Uterus (tissue), 2 donors: ENCODE data around the gene VKORC1.

Experiments
- CTCF ChIP-seq, 4 experiments: fragments of 200-600 bp in 2 of 4; fragments of 450-650 bp in 2 of 4; sonication (generic) in 2 of 4; IDR thresholded peaks; one replicate each; pipeline ENCODE4 v1.5.1; 2016 to 2019; ENCODE audit warnings: antibody characterized with exemption in 4 of 4, mild to moderate bottlenecking in 2 of 4, moderate library complexity in 1 of 4
- POLR2A ChIP-seq, 2 donors: fragments of 450-650 bp; IDR thresholded peaks; one replicate each; pipeline ENCODE4 v1.6.1; 2016; ENCODE audit warnings: antibody characterized with exemption in 2 of 2, mild to moderate bottlenecking in 1 of 2, moderate library complexity in 1 of 2

- TF ChIP-seq CTCF (IDR thresholded peaks at IDR 0.05) (no peak), POLR2A (IDR thresholded peaks at IDR 0.05) (no peak)
Observed at GRCh38 chr16:31077024-31077423, 17.6 kb downstream of the VKORC1 start.
